ENCODE measurements around the gene OR51V1. TPM values are rescaled to one million over a fixed set of nuclear protein-coding genes. Genes with fewer than 3 reads are reported as not detected.

OR51V1 gene
- total RNA-seq, 1 donor from 2014 or later, result not detected

- Histone ChIP-seq H3K27me3 (ENCODE audit: low read depth) (peaks cover 11% of the 10 kb centered on the region), H3K36me3 (no peaks in the 10 kb centered on the region), H3K9me3 (replicated peaks) (no peaks in the 10 kb centered on the region), H3K27ac (replicated peaks) (no peak overlapping the region), H3K4me3 (no peak overlapping the region), H3K4me1 (no peaks in the 10 kb centered on the region)
- intact Hi-C loops (cut with micrococcal nuclease), result no loop called here
- no peak for DNase-seq
- no peak for TF ChIP-seq CTCF (IDR thresholded peaks at IDR 0.05; ENCODE audit: borderline replicate concordance)
Measured at GRCh38 chr11:5229796-5230195, 29.3 kb upstream of the OR51V1 start.

- H3K27ac ChIP-seq (replicated peaks), result no peak overlapping the region
- peaks cover 11% of the 10 kb centered on the region for H3K27me3 ChIP-seq (ENCODE audit: low read depth)
- DNase-seq, result no peak
- intact Hi-C loops (cut with micrococcal nuclease), result no loop called here
- H3K9me3 ChIP-seq (replicated peaks), result no peaks in the 10 kb centered on the region
- no peak overlapping the region for H3K4me3 ChIP-seq
- H3K4me1 ChIP-seq, result no peaks in the 10 kb centered on the region
- H3K36me3 ChIP-seq, result no peaks in the 10 kb centered on the region
- TF ChIP-seq CTCF (IDR thresholded peaks at IDR 0.05; ENCODE audit: borderline replicate concordance), result no peak
Measured at GRCh38 chr11:5229356-5229755, 28.9 kb upstream of the OR51V1 start.

GRCh38 chr11:5228124-5228523 is 27.6 kb upstream of the OR51V1 start:
- H3K27ac ChIP-seq (replicated peaks), result no peak overlapping the region
- no peak for TF ChIP-seq CTCF (IDR thresholded peaks at IDR 0.05; ENCODE audit: borderline replicate concordance)
- no peaks in the 10 kb centered on the region for H3K36me3 ChIP-seq
- intact Hi-C loops (cut with micrococcal nuclease), result no loop called here
- H3K4me3 ChIP-seq, result no peak overlapping the region
- H3K4me1 ChIP-seq, result no peaks in the 10 kb centered on the region
- H3K27me3 ChIP-seq (ENCODE audit: low read depth), result peaks cover 11% of the 10 kb centered on the region
- no peak for DNase-seq
- no peaks in the 10 kb centered on the region for H3K9me3 ChIP-seq (replicated peaks)

- no peak overlapping the region for H3K27ac ChIP-seq (replicated peaks)
- no peak overlapping the region for H3K4me3 ChIP-seq
- TF ChIP-seq CTCF (IDR thresholded peaks at IDR 0.05; ENCODE audit: borderline replicate concordance), result no peak
- peaks cover 11% of the 10 kb centered on the region for H3K27me3 ChIP-seq (ENCODE audit: low read depth)
- H3K36me3 ChIP-seq, result no peaks in the 10 kb centered on the region
- no peak for DNase-seq
- no peaks in the 10 kb centered on the region for H3K9me3 ChIP-seq (replicated peaks)
- intact Hi-C loops (cut with micrococcal nuclease), result no loop called here
- H3K4me1 ChIP-seq, result no peaks in the 10 kb centered on the region
Measured at GRCh38 chr11:5227681-5228080, 27.2 kb upstream of the OR51V1 start.

- no peak for TF ChIP-seq CTCF (IDR thresholded peaks at IDR 0.05; ENCODE audit: borderline replicate concordance)
- Histone ChIP-seq H3K27me3 (ENCODE audit: low read depth) (peaks cover 13% of the 10 kb centered on the region), H3K27ac (replicated peaks) (no peak within 1 kb of the TSS), H3K9me3 (replicated peaks) (no peaks in the 10 kb centered on the region), H3K4me3 (no peak within 1 kb of the TSS), H3K4me1 (no peaks in the 10 kb centered on the region), H3K36me3 (no peaks in the 10 kb centered on the region)
- intact Hi-C loops (cut with micrococcal nuclease), result no loop called here
- DNase-seq, result no peak
Measured at GRCh38 chr11:5226732-5227310, 26.3 kb upstream of the OR51V1 start, which contains the start of gene HBB. HBB (minus strand) TSS chr11:5227071; CDS start chr11:5227021, 50 bp downstream.

Measured in left ventricle myocardium inferior (tissue), 1 donor.